22Rv1 (cell line): ENCODE results near the gene DYRK4.

Source experiments
- ZFX ChIP-seq: fragments of 450-650 bp; IDR thresholded peaks from 2 replicates; pipeline ENCODE4 v1.6.1; 2017; ENCODE audit warnings: antibody characterized with exemption, borderline replicate concordance
- TF ChIP-seq, protein P1 (sequence below): fragments of 450-650 bp; IDR thresholded peaks from 2 replicates; pipeline ENCODE4 v1.5.1; 2017; ENCODE audit warnings: mild to moderate bottlenecking

GRCh38 chr12:4572680-4573079, 10.7 kb downstream of the DYRK4 start:
- TF ChIP-seq, protein P1, sequence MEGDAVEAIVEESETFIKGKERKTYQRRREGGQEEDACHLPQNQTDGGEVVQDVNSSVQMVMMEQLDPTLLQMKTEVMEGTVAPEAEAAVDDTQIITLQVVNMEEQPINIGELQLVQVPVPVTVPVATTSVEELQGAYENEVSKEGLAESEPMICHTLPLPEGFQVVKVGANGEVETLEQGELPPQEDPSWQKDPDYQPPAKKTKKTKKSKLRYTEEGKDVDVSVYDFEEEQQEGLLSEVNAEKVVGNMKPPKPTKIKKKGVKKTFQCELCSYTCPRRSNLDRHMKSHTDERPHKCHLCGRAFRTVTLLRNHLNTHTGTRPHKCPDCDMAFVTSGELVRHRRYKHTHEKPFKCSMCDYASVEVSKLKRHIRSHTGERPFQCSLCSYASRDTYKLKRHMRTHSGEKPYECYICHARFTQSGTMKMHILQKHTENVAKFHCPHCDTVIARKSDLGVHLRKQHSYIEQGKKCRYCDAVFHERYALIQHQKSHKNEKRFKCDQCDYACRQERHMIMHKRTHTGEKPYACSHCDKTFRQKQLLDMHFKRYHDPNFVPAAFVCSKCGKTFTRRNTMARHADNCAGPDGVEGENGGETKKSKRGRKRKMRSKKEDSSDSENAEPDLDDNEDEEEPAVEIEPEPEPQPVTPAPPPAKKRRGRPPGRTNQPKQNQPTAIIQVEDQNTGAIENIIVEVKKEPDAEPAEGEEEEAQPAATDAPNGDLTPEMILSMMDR = no peak
- TF ChIP-seq ZFX = no peak
